Thoracic aorta (tissue), 2 donors: ENCODE data around the gene ERAL1. TPM values are rescaled to one million over a fixed set of nuclear protein-coding genes. Genes with fewer than 3 reads are reported as not detected.
"Not testable (repeated sequence)": the region's sequence is repeated elsewhere in the genome, so short reads cannot be mapped to it uniquely, and the experiment has no call there.

Experiments
- ATAC-seq: fragments of 150-250 bp; one replicate; pipeline ENCODE4 v1.8.0; 2017; ENCODE audit warnings: low read depth; ENCODE audit not compliant: insufficient number of reproducible peaks, low FRiP score
- DNase-seq: peaks from one replicate; pipeline ENCODE4 v3.0.0-alpha.2; 2020; ENCODE audit warnings: low spot score
- H3K27ac ChIP-seq, 2 donors: fragments of 200-600 bp; sonication (generic); 1 replicate in 1 of 2; 2 replicates in 1 of 2; pipeline ENCODE4 v1.5.1; 2016; ENCODE audit warnings: mild to moderate bottlenecking in 2 of 2, moderate library complexity in 2 of 2
- H3K27me3 ChIP-seq: fragments of 200-600 bp; sonication (generic); replicated peaks from 2 replicates; pipeline ENCODE4 v1.6.0; 2016; ENCODE audit warnings: mild to moderate bottlenecking; ENCODE audit not compliant: insufficient read depth
- H3K36me3 ChIP-seq: fragments of 200-600 bp; sonication (generic); one replicate; pipeline ENCODE4 v1.5.1; 2016
- H3K4me1 ChIP-seq, 2 donors: fragments of 200-600 bp; sonication (generic); 1 replicate in 1 of 2; 2 replicates in 1 of 2; pipeline versions ENCODE4 v1.5.1 to v1.6.0; 2016; ENCODE audit warnings: low read depth in 2 of 2, mild to moderate bottlenecking in 1 of 2; ENCODE audit not compliant: control insufficient read depth in 1 of 2
- H3K4me3 ChIP-seq: fragments of 200-600 bp; sonication (generic); 2 replicates; pipeline ENCODE4 v1.5.1; 2016; ENCODE audit warnings: mild to moderate bottlenecking
- H3K9me3 ChIP-seq: fragments of 200-600 bp; sonication (generic); 2 replicates; pipeline ENCODE4 v1.5.1; 2016
- total RNA-seq, 2 donors: library from RNA; depleted of rRNA; stranded (reverse); fragments of >200 nt; gene quantifications; one replicate each; pipeline versions ENCODE4 v1.1.0 to v1.2.3, GENCODE V29; 2016
- TF ChIP-seq, protein P1 (sequence below): fragments of 200-600 bp; sonication (generic); IDR thresholded peaks from one replicate; pipeline ENCODE4 v1.5.1; 2019; ENCODE audit warnings: antibody characterized with exemption

ERAL1 gene
- total RNA-seq, 2 donors from 2014 or later, result 30.6 to 34.6 TPM

DNA sequence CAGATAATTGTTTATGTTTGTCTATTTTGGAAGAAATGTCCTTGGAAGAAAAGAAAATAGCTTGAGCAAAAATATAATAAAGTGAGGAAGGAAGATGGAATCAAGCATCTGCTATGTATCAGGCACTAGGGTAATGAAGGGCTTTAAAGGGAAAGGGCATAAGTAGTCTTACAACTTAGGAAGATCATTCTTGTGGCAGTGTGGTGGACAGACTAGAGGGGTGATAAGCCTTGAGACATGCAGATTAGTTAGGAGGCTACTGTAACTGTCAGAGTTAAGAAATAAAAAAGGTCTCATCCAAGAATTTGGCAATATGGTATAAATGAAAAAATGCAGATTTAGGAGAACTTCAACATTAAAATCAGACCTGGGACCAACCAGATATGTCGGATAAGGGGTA is 27.1 kb upstream of the ERAL1 start:
- TF ChIP-seq, protein P1, sequence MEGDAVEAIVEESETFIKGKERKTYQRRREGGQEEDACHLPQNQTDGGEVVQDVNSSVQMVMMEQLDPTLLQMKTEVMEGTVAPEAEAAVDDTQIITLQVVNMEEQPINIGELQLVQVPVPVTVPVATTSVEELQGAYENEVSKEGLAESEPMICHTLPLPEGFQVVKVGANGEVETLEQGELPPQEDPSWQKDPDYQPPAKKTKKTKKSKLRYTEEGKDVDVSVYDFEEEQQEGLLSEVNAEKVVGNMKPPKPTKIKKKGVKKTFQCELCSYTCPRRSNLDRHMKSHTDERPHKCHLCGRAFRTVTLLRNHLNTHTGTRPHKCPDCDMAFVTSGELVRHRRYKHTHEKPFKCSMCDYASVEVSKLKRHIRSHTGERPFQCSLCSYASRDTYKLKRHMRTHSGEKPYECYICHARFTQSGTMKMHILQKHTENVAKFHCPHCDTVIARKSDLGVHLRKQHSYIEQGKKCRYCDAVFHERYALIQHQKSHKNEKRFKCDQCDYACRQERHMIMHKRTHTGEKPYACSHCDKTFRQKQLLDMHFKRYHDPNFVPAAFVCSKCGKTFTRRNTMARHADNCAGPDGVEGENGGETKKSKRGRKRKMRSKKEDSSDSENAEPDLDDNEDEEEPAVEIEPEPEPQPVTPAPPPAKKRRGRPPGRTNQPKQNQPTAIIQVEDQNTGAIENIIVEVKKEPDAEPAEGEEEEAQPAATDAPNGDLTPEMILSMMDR, result no peak
- H3K36me3 ChIP-seq, result no peaks in the 10 kb centered on the region
- H3K27ac ChIP-seq, result no peak overlapping the region
- H3K9me3 ChIP-seq, result no peaks in the 10 kb centered on the region
- H3K4me1 ChIP-seq, result no peaks in the 10 kb centered on the region
- DNase-seq, result no peak
- no peak for ATAC-seq
- no peaks in the 10 kb centered on the region for H3K27me3 ChIP-seq
- no peak overlapping the region for H3K4me3 ChIP-seq

DNA sequence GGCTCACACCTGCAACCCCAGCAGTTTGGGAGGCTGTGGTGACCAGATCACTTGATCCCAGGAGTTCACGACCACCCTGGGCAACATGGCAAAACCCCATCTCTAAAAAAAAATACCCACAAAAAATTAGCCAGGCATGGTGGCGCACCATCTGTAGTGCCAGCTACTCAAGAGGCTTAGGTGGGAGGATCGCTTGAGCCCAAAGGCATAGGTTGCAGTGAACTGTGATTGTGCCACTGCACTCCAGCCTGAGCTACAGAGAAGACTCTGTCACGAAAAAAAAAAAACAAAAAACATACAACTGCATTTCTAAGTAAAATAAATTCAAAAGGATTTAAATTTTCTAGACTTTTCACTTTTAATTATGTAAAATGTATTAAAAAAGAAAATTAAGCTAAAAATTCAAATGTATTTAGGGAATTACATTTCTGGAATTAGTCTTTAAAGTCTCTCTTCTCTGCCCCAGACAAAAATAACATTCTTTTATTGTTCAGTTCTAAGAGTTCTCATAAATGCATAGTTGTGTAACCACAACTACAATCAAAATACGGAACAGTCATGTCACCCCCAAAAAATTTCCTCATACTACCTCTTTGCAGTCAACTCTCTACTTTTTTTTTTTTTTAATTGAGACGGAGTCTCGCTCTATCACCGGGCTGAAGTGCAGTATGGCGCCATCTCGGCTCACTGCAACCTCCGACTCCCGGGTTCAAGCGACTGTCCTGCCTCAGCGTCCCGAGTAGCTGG is 26.3 kb upstream of the ERAL1 start:
- Histone ChIP-seq H3K4me1 (no peaks in the 10 kb centered on the region), H3K36me3 (no peaks in the 10 kb centered on the region), H3K27me3 (no peaks in the 10 kb centered on the region), H3K4me3 (no peak overlapping the region), H3K27ac (no peak overlapping the region), H3K9me3 (no peaks in the 10 kb centered on the region)
- DNase-seq (no peak), ATAC-seq (no peak)
- TF ChIP-seq, protein P1, result no peak

DNA sequence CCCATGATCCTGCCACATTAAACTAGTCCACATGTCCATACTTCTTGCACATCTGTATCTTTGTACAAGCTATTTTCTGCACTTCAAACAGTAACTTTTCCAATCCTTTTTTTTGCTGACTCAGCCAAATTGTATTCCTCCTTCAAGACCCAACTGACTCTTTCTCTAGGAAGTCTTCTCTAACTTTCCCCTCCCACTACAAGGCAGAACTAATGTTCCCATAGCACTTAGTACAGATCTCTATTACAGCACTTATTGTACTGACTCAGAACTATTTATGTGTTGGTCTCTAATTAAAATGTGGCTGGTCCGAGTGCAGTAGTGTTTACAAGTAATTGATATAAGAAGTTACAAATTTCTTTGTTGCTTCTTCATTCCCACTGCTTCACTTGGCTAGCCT is 20.4 kb upstream of the ERAL1 start:
- ATAC-seq (no peak), DNase-seq (no peak)
- Histone ChIP-seq H3K36me3 (no peaks in the 10 kb centered on the region), H3K27ac (no peak overlapping the region), H3K27me3 (no peaks in the 10 kb centered on the region), H3K9me3 (no peaks in the 10 kb centered on the region), H3K4me3 (no peak overlapping the region), H3K4me1 (no peaks in the 10 kb centered on the region)
- TF ChIP-seq, protein P1, result no peak

DNA sequence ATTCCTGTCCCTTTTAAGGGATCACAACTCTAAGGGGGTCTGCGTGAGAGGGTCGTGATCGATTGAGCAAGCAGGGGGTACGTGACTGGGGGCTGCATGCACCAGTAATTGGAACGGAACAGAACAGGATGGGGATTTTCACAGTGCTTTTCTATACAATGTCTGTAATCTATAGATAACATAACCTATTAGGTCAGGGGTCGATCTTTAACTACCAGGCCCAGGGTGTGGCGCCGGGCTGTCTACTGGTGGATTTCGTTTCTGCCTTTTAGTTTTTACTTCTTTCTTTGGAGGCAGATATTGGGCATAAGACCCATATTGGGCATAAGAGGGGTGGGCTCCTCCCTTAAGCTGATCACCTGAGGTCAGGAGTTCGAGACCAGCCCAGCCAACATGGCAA is 18.3 kb upstream of the ERAL1 start:
- not testable (repeated sequence) for ATAC-seq, H3K27ac ChIP-seq, DNase-seq, H3K9me3 ChIP-seq, H3K4me3 ChIP-seq, H3K36me3 ChIP-seq, H3K4me1 ChIP-seq, H3K27me3 ChIP-seq

DNA sequence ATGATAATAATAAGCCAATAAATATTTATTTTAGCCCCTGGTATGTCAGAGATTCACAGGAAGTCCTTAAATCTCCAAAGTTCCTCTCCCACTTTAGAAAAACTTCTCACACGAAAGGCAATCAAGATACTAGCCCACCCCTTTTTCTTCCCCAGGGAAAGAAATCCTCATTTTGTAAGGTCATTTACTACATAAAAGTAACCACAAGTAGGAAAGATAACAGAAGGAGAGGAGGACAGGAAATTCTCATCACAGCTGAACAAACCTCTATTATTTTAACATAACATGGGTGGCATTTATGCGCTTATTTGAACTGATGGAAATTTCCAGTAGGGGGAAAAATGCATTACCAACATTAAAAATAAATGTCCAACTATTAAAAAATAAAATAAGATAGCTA is 15.6 kb upstream of the ERAL1 start:
- H3K36me3 ChIP-seq, result no peaks in the 10 kb centered on the region
- H3K4me3 ChIP-seq, result no peak overlapping the region
- TF ChIP-seq, protein P1, result no peak
- ATAC-seq (no peak), DNase-seq (no peak)
- peaks cover 5 to 7% of the 10 kb centered on the region in 2 donors for H3K4me1 ChIP-seq
- H3K27ac ChIP-seq, result no peak overlapping the region
- no peaks in the 10 kb centered on the region for H3K27me3 ChIP-seq
- H3K9me3 ChIP-seq, result no peaks in the 10 kb centered on the region

DNA sequence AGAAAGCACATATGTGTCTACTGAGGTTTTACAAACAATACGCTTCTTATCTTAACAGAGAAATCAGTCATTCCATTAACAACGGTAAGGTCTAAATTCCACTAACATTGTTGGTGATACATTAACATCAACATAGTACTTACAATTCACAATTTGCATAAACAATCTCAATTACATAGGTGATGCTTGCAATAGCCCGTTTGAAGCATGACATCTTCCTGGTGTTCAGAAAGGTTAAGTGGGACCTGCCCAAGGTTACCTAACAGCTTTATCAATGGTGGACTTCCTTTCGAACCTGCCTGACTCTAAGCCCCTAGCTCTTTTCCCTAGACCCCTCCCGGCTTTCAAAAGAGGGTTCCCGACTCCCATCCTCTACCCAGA is 12.9 kb upstream of the ERAL1 start:
- ATAC-seq, result no peak
- peak overlapping the region; percentile 42 to 69 for H3K27ac ChIP-seq
- TF ChIP-seq, protein P1, result no peak

More for the DNA sequence above, 12.9 kb upstream of the ERAL1 start:
- Histone ChIP-seq H3K36me3 (no peaks in the 10 kb centered on the region), H3K4me1 (peaks cover 5 to 7% of the 10 kb centered on the region in 2 donors), H3K27me3 (no peaks in the 10 kb centered on the region), H3K4me3 (peak overlapping the region; percentile 90), H3K9me3 (no peaks in the 10 kb centered on the region)
- no peak for DNase-seq
